WTC11 (cell line): ENCODE data around the gene AMDHD2. TPM values are rescaled to one million over a fixed set of nuclear protein-coding genes. Genes with fewer than 3 reads are reported as not detected.
A peak's percentile ranks its signal among the peaks of the same experiment; 100 is the strongest.

Experiments used
- ATAC-seq: fragments of 200-7000 bp; cut with Tn5 transposase; 2 replicates; pipeline ENCODE4 v1.10.0; 2021; ENCODE audit warnings: mild to moderate bottlenecking, moderate library complexity
- CTCF ChIA-PET: fragments of 300-600 bp; sonication (Branson Sonifier 250); formaldehyde crosslinking; loops from one replicate; lab custom pipeline; 2021; ENCODE audit warnings: antibody characterized with exemption; lab: Charles Lee
- POLR2A ChIA-PET: fragments of 350-600 bp; sonication (Branson Sonifier 250); formaldehyde crosslinking; loops from one replicate; lab custom pipeline; 2021; ENCODE audit warnings: antibody characterized with exemption; lab: Charles Lee
- DNase-seq: peaks from one replicate; pipeline ENCODE4 v3.0.0; 2021; ENCODE audit warnings: low spot score
- H3K27ac Mint-ChIP-seq: 2 replicates; pipeline ENCODE4 v1.8.0; 2021; ENCODE audit warnings: mixed read lengths
- H3K27me3 Mint-ChIP-seq: 2 replicates; pipeline ENCODE4 v1.8.0; 2021; ENCODE audit warnings: low read depth, mild to moderate bottlenecking, moderate library complexity, mixed read lengths
- H3K36me3 Mint-ChIP-seq: 2 replicates; pipeline ENCODE4 v1.8.0; 2021; ENCODE audit warnings: mixed read lengths
- H3K4me1 Mint-ChIP-seq: 2 replicates; pipeline ENCODE4 v1.8.0; 2022; ENCODE audit warnings: mixed read lengths
- H3K4me3 Mint-ChIP-seq: 2 replicates; pipeline ENCODE4 v1.8.0; 2021; ENCODE audit warnings: mild to moderate bottlenecking, moderate library complexity, mixed read lengths
- H3K9me3 Mint-ChIP-seq: 2 replicates; pipeline ENCODE4 v1.8.0; 2021; ENCODE audit warnings: mixed read lengths
- ATF2 ChIP-seq: sonication (generic); formaldehyde crosslinking; IDR thresholded peaks from 2 replicates; pipeline ENCODE4 v1.8.1; 2022; ENCODE audit warnings: low read depth, missing genetic modification reagents, borderline replicate concordance
- FOXP1 ChIP-seq: sonication (generic); formaldehyde crosslinking; IDR thresholded peaks from 2 replicates; pipeline ENCODE4 v1.8.0; 2022; ENCODE audit warnings: missing genetic modification reagents, mild to moderate bottlenecking, moderate library complexity, borderline replicate concordance
- FOXP4 ChIP-seq: sonication (generic); formaldehyde crosslinking; IDR thresholded peaks from 2 replicates; pipeline ENCODE4 v1.8.0; 2022; ENCODE audit warnings: mild to moderate bottlenecking, missing genetic modification reagents
- GTF2I ChIP-seq: fragments of 250-450 bp; sonication (Bioruptor Pico); conservative IDR thresholded peaks from 2 replicates; pipeline ENCODE4 v1.4.0; 2021; ENCODE audit warnings: mild to moderate bottlenecking
- NFATC4 ChIP-seq: fragments of 250-450 bp; sonication (Bioruptor Pico); IDR thresholded peaks from 2 replicates; pipeline ENCODE4 v1.9.0; 2021; ENCODE audit warnings: mild to moderate bottlenecking
- NR2C2 ChIP-seq: sonication (generic); formaldehyde crosslinking; IDR thresholded peaks from 2 replicates; pipeline ENCODE4 v1.8.0; 2022; ENCODE audit warnings: mild to moderate bottlenecking, missing genetic modification reagents
- RELA ChIP-seq: sonication (generic); formaldehyde crosslinking; IDR thresholded peaks from 2 replicates; pipeline ENCODE4 v1.8.1; 2022; ENCODE audit warnings: missing genetic modification reagents, mild to moderate bottlenecking, borderline replicate concordance
- SMAD3 ChIP-seq: sonication (generic); formaldehyde crosslinking; IDR thresholded peaks from 2 replicates; pipeline ENCODE4 v1.8.0; 2022; ENCODE audit warnings: missing genetic modification reagents, mild to moderate bottlenecking, borderline replicate concordance
- SP1 ChIP-seq: sonication (generic); formaldehyde crosslinking; conservative IDR thresholded peaks from 2 replicates; pipeline ENCODE4 v1.8.1; 2022; ENCODE audit warnings: missing genetic modification reagents
- TCF7 ChIP-seq: sonication (generic); formaldehyde crosslinking; IDR thresholded peaks from 2 replicates; pipeline ENCODE4 v1.8.0; 2022; ENCODE audit warnings: mild to moderate bottlenecking, low read depth, missing genetic modification reagents, moderate library complexity
- USF2 ChIP-seq: sonication (generic); formaldehyde crosslinking; IDR thresholded peaks from 2 replicates; pipeline ENCODE4 v1.8.1; 2023; ENCODE audit warnings: mild to moderate bottlenecking, missing genetic modification reagents, moderate library complexity
- ZNF121 ChIP-seq: sonication (generic); formaldehyde crosslinking; IDR thresholded peaks from 2 replicates; pipeline ENCODE4 v1.8.0; 2023; ENCODE audit warnings: missing genetic modification reagents
- ZNF219 ChIP-seq: sonication (generic); formaldehyde crosslinking; IDR thresholded peaks from 2 replicates; pipeline ENCODE4 v1.8.0; 2023; ENCODE audit warnings: missing genetic modification reagents, mild to moderate bottlenecking, borderline replicate concordance
- ZNF396 ChIP-seq: fragments of 250-450 bp; sonication (Bioruptor Pico); IDR thresholded peaks from 2 replicates; pipeline ENCODE4 v1.8.0; 2021; ENCODE audit warnings: mild to moderate bottlenecking, moderate library complexity, borderline replicate concordance
- ZNF671 ChIP-seq: fragments of 250-450 bp; sonication (Bioruptor Pico); IDR thresholded peaks from 2 replicates; pipeline ENCODE4 v1.8.0; 2021; ENCODE audit warnings: mild to moderate bottlenecking
- total RNA-seq: library from RNA; stranded (reverse); gene quantifications from 3 replicates; pipeline ENCODE4 v1.2.3, GENCODE V29; 2021
- TF ChIP-seq, protein P1 (sequence below): sonication (generic); formaldehyde crosslinking; IDR thresholded peaks from 2 replicates; pipeline ENCODE4 v1.8.0; 2022; ENCODE audit warnings: mild to moderate bottlenecking, missing genetic modification reagents
- TF ChIP-seq, protein P2 (sequence below): fragments of 200-600 bp; IDR thresholded peaks from 2 replicates; pipeline ENCODE4 v1.8.0; 2022; ENCODE audit warnings: antibody characterized with exemption
- TF ChIP-seq, protein P3 (sequence below): fragments of 250-450 bp; sonication (Bioruptor Pico); IDR thresholded peaks from 2 replicates; pipeline ENCODE4 v1.9.0; 2021; ENCODE audit warnings: moderate library complexity, mild to moderate bottlenecking, inconsistent platforms, borderline replicate concordance

The AMDHD2 gene
- total RNA-seq, 1 experiment from 2014 or later: 70.9 TPM

DNA sequence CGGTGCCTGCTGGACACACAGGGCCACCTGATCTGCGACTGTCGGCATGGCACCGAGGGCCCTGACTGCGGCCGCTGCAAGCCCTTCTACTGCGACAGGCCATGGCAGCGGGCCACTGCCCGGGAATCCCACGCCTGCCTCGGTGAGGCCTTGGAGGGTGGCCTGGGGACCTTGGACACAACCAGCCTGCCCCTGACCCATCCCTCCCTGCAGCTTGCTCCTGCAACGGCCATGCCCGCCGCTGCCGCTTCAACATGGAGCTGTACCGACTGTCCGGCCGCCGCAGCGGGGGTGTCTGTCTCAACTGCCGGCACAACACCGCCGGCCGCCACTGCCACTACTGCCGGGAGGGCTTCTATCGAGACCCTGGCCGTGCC, 47.7 kb upstream of the AMDHD2 start:
- POLR2A ChIA-PET: interaction anchor here (0.6 kb wide), 1 partner anchor 12 kb away, joined by 3 read pairs; the partner anchor contains the start of gene TEDC2
- H3K4me3 Mint-ChIP-seq: peak overlapping the region; percentile 62

GRCh38 chr16:2472885-2473445, 47.2 kb upstream of the AMDHD2 start:
- DNase-seq (no peak), ATAC-seq (no peak)
- TF ChIP-seq ZNF219 (CRISPR knock-in tag) (0 out of 2 replicates have a peak, but pooled peaks have one; percentile 26), NR2C2 (CRISPR knock-in tag) (no peak)
- TF ChIP-seq, protein P1, sequence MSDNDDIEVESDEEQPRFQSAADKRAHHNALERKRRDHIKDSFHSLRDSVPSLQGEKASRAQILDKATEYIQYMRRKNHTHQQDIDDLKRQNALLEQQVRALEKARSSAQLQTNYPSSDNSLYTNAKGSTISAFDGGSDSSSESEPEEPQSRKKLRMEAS (CRISPR knock-in tag): 0 out of 2 replicates have a peak, but pooled peaks have one; percentile 19
- Mint-ChIP-seq H3K4me1 (peaks cover 20% of the 10 kb centered on the region), H3K27me3 (peaks cover 45% of the 10 kb centered on the region), H3K36me3 (no peaks in the 10 kb centered on the region), H3K9me3 (no peaks in the 10 kb centered on the region), H3K27ac (no peak overlapping the region), H3K4me3 (peak overlapping the region; percentile 62)
- ChIA-PET POLR2A (no interaction called here), CTCF (interaction anchor here (0.7 to 4.0 kb wide), 3 partner anchors 10 to 41 kb away, joined by 3 to 57 read pairs (median 4); partner anchors contain the start of gene ATP6V0C)

More for the DNA sequence above, 47.7 kb upstream of the AMDHD2 start:
- ATAC-seq: no peak
- no peak for DNase-seq
- 0 out of 2 replicates have a peak, but pooled peaks have one; percentile 7 for TF ChIP-seq FOXP1 (CRISPR knock-in tag)
- TF ChIP-seq ZNF121 (CRISPR knock-in tag): no peak
- Mint-ChIP-seq H3K9me3 (no peaks in the 10 kb centered on the region), H3K4me1 (peaks cover 20% of the 10 kb centered on the region), H3K27ac (no peak overlapping the region), H3K27me3 (peaks cover 41% of the 10 kb centered on the region), H3K36me3 (no peaks in the 10 kb centered on the region)
- CTCF ChIA-PET: interaction anchor here (1.5 to 5.9 kb wide), 3 partner anchors 29 to 41 kb away, joined by 4 to 57 read pairs (median 53); partner anchors contain the start of gene ATP6V0C

GRCh38 chr16:2473446-2473926, 46.7 kb upstream of the AMDHD2 start:
- Mint-ChIP-seq H3K36me3 (no peaks in the 10 kb centered on the region), H3K4me1 (peaks cover 20% of the 10 kb centered on the region), H3K27me3 (peaks cover 45% of the 10 kb centered on the region), H3K9me3 (no peaks in the 10 kb centered on the region), H3K4me3 (peak overlapping the region; percentile 62), H3K27ac (no peak overlapping the region)
- TF ChIP-seq FOXP4 (CRISPR knock-in tag) (peak; percentile 10; the same call in 1 of the 2 replicates), SP1 (peak; percentile 31; the same call in 1 of the 2 replicates)
- TF ChIP-seq, protein P2, sequence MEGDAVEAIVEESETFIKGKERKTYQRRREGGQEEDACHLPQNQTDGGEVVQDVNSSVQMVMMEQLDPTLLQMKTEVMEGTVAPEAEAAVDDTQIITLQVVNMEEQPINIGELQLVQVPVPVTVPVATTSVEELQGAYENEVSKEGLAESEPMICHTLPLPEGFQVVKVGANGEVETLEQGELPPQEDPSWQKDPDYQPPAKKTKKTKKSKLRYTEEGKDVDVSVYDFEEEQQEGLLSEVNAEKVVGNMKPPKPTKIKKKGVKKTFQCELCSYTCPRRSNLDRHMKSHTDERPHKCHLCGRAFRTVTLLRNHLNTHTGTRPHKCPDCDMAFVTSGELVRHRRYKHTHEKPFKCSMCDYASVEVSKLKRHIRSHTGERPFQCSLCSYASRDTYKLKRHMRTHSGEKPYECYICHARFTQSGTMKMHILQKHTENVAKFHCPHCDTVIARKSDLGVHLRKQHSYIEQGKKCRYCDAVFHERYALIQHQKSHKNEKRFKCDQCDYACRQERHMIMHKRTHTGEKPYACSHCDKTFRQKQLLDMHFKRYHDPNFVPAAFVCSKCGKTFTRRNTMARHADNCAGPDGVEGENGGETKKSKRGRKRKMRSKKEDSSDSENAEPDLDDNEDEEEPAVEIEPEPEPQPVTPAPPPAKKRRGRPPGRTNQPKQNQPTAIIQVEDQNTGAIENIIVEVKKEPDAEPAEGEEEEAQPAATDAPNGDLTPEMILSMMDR: no peak
- POLR2A ChIA-PET: no interaction called here
- ATAC-seq (no peak), DNase-seq (peak; percentile 42)
- CTCF ChIA-PET: interaction anchor here (0.7 to 4.0 kb wide), 3 partner anchors 9 to 40 kb away, joined by 3 to 57 read pairs (median 4); partner anchors contain the start of gene ATP6V0C

DNA sequence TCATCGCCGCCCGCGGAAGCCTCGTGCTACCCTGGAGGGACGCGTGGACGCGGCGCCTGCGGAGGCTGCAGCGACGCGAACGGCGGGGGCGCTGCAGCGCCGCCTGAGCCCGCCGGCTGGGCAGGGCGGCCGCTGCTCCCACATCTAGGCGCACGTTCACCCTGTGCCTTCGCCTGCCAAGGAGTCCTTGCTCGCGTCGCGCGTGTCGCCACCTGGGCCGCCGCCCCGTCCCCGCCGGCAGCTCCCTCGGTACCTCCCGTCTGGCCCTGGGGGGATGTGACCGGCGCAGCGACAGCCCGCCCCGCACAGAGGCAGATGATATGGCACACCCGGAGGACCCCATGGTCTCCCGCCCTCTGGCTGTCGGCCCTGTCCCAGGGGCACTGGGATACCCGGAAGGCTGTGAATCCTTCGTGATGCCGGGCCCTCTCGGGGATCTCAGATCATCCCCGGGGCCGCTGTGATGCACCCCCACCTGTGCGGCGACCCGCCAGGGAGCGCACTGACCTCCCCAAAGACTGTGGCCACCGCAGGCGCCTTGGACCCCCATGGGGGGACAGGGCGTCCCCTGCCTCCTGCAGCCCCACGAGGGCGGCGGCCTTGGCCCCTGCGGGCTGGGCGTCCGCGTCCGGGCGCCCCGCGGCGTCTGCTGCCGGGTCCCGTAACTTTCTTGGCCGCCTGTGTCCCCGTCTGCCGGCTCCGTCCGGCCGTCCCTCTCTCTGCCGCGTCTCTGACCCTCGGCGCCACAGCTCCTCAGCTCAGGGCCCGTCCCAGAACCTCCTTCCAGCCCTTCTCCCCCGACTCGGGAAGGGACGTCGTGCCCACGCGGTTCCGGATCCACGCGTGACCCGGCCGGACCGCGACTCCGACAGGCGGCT, 45.9 kb upstream of the AMDHD2 start:
- peak; percentile 42 for DNase-seq
- peak; percentile 11; the same call in 1 of the 2 replicates for ATAC-seq
- H3K27ac Mint-ChIP-seq: no peak overlapping the region
- no peaks in the 10 kb centered on the region for H3K36me3 Mint-ChIP-seq
- H3K27me3 Mint-ChIP-seq: peaks cover 41% of the 10 kb centered on the region
- peak overlapping the region; percentile 67 for H3K4me3 Mint-ChIP-seq
- ChIA-PET CTCF (interaction anchor here (0.5 to 4.0 kb wide), 5 partner anchors 12 to 195 kb away, joined by 3 to 57 read pairs (median 6); partner anchors contain the start of gene TEDC2), POLR2A (interaction anchor here (1.1 kb wide), 3 partner anchors 15 to 57 kb away, joined by 3 to 5 read pairs (median 3); partner anchors contain the start of genes CEMP1 and TEDC2)
- no peaks in the 10 kb centered on the region for H3K9me3 Mint-ChIP-seq
- H3K4me1 Mint-ChIP-seq: peaks cover 20% of the 10 kb centered on the region
- TF ChIP-seq ZNF396 (CRISPR knock-in tag) (no peak), TCF7 (CRISPR knock-in tag) (no peak), RELA (CRISPR knock-in tag) (peak; percentile 73), ATF2 (no peak), NR2C2 (CRISPR knock-in tag) (no peak), ZNF671 (CRISPR knock-in tag) (no peak), NFATC4 (CRISPR knock-in tag) (no peak), SMAD3 (CRISPR knock-in tag) (no peak), GTF2I (CRISPR knock-in tag) (no peak), USF2 (CRISPR knock-in tag) (no peak; the same call in 1 of the 2 replicates)
- TF ChIP-seq, protein P3, sequence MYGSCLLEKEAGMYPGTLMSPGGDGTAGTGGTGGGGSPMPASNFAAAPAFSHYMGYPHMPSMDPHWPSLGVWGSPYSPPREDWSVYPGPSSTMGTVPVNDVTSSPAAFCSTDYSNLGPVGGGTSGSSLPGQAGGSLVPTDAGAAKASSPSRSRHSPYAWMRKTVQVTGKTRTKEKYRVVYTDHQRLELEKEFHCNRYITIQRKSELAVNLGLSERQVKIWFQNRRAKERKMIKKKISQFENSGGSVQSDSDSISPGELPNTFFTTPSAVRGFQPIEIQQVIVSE: no peak
